Activated naive CD8-positive, alpha-beta T cell treated with anti-CD3 and anti-CD28 coated beads, Interleukin-2, amount 50 U/mL, for 24 hours (primary cell): ENCODE results near the gene CALN1.
"Not testable (repeated sequence)": the region's sequence is repeated elsewhere in the genome, so short reads cannot be mapped to it uniquely, and the experiment has no call there.

Source experiments
- ATAC-seq: fragments of 150-1000 bp; cut with Tn5 transposase; one replicate; pipeline ENCODE4 v1.10.0; 2021
- DNase-seq: peaks from one replicate; pipeline ENCODE4 v3.0.0; 2021
- H3K27ac Mint-ChIP-seq: one replicate; pipeline ENCODE4 v1.8.0; 2021; ENCODE audit warnings: mild to moderate bottlenecking, mixed read lengths
- H3K27me3 Mint-ChIP-seq: one replicate; pipeline ENCODE4 v1.8.0; 2021; ENCODE audit warnings: mixed read lengths
- H3K36me3 Mint-ChIP-seq: one replicate; pipeline ENCODE4 v1.8.0; 2021; ENCODE audit warnings: low read depth, mixed read lengths
- H3K4me1 Mint-ChIP-seq: one replicate; pipeline ENCODE4 v1.8.0; 2021; ENCODE audit warnings: mixed read lengths
- H3K4me3 Mint-ChIP-seq: one replicate; pipeline ENCODE4 v1.8.0; 2021; ENCODE audit warnings: mild to moderate bottlenecking, moderate library complexity, mixed read lengths
- H3K9me3 Mint-ChIP-seq: one replicate; pipeline ENCODE4 v1.8.0; 2021; ENCODE audit warnings: mixed read lengths

CALN1 gene

GRCh38 chr7:71961283-71961682, 450.9 kb downstream of the CALN1 start:
- Mint-ChIP-seq H3K27me3 (no peaks in the 10 kb centered on the region), H3K36me3 (no peaks in the 10 kb centered on the region), H3K9me3 (peaks cover 3% of the 10 kb centered on the region), H3K4me1 (no peaks in the 10 kb centered on the region), H3K4me3 (no peak overlapping the region), H3K27ac (no peak overlapping the region)
- DNase-seq (no peak), ATAC-seq (no peak)

- no peak for ATAC-seq
- Mint-ChIP-seq H3K36me3 (no peaks in the 10 kb centered on the region), H3K27ac (no peak overlapping the region), H3K27me3 (no peaks in the 10 kb centered on the region), H3K4me3 (no peak overlapping the region), H3K4me1 (no peaks in the 10 kb centered on the region), H3K9me3 (peaks cover 15% of the 10 kb centered on the region)
- DNase-seq, result no peak
Observed at GRCh38 chr7:71942115-71942514, 470.0 kb downstream of the CALN1 start.

DNA sequence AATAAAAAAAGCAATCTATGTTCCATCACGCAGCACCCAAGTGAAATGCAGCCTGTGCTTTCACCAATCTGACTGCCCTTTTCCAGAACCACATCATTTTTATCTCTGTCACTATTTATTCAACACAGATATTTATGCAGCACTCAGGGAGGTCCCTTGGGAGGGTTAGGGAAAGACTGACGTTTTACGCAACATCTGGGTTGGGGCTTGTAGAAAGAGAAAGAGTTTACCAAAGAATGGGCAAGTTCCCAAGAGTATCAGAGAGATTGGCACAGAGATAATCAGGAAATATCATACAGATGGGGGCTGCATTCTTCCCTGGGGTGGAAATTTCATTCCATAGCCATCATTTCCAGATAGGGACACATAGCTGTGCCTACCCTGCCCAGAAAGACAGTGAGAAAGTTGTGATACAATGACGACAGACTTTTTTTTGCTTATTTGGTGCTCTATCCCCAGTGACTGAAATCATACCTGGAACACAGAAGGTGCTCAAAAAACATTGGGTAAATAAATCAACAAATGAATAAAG, 474.2 kb downstream of the CALN1 start:
- H3K4me1 Mint-ChIP-seq, result no peaks in the 10 kb centered on the region
- H3K4me3 Mint-ChIP-seq, result no peak overlapping the region
- H3K27ac Mint-ChIP-seq, result no peak overlapping the region
- H3K27me3 Mint-ChIP-seq, result no peaks in the 10 kb centered on the region
- no peak for DNase-seq
- no peaks in the 10 kb centered on the region for H3K36me3 Mint-ChIP-seq
- no peak for ATAC-seq
- H3K9me3 Mint-ChIP-seq, result peaks cover 36% of the 10 kb centered on the region

GRCh38 chr7:71935674-71936073, 476.5 kb downstream of the CALN1 start:
- peaks cover 32% of the 10 kb centered on the region for H3K9me3 Mint-ChIP-seq

GRCh38 chr7:71933426-71933825, 478.7 kb downstream of the CALN1 start:
- ATAC-seq (no peak), DNase-seq (no peak)
- Mint-ChIP-seq H3K4me3 (no peak overlapping the region), H3K27ac (no peak overlapping the region), H3K4me1 (no peaks in the 10 kb centered on the region), H3K36me3 (no peaks in the 10 kb centered on the region), H3K27me3 (no peaks in the 10 kb centered on the region), H3K9me3 (peaks cover 50% of the 10 kb centered on the region)

More at GRCh38 chr7:71935674-71936073, 476.5 kb downstream of the CALN1 start:
- Mint-ChIP-seq H3K4me3 (no peak overlapping the region), H3K27me3 (no peaks in the 10 kb centered on the region), H3K27ac (no peak overlapping the region), H3K4me1 (no peaks in the 10 kb centered on the region), H3K36me3 (no peaks in the 10 kb centered on the region)
- DNase-seq (no peak), ATAC-seq (no peak)

GRCh38 chr7:71925663-71926062, 486.5 kb downstream of the CALN1 start:
- no peak overlapping the region for H3K4me3 Mint-ChIP-seq
- H3K27me3 Mint-ChIP-seq, result no peaks in the 10 kb centered on the region
- H3K4me1 Mint-ChIP-seq, result no peaks in the 10 kb centered on the region
- H3K9me3 Mint-ChIP-seq, result peaks cover 49% of the 10 kb centered on the region
- peaks cover 2% of the 10 kb centered on the region for H3K36me3 Mint-ChIP-seq
- ATAC-seq, result no peak
- DNase-seq, result no peak
- H3K27ac Mint-ChIP-seq, result no peak overlapping the region

GRCh38 chr7:71914204-71914603, 497.9 kb downstream of the CALN1 start:
- not testable (repeated sequence) for H3K4me3 Mint-ChIP-seq, H3K36me3 Mint-ChIP-seq, ATAC-seq, H3K4me1 Mint-ChIP-seq, H3K27me3 Mint-ChIP-seq, H3K9me3 Mint-ChIP-seq, H3K27ac Mint-ChIP-seq, DNase-seq

GRCh38 chr7:71912476-71912875, 499.7 kb downstream of the CALN1 start:
- H3K27ac Mint-ChIP-seq, result no peak overlapping the region
- no peak overlapping the region for H3K4me3 Mint-ChIP-seq
- no peaks in the 10 kb centered on the region for H3K27me3 Mint-ChIP-seq
- no peaks in the 10 kb centered on the region for H3K4me1 Mint-ChIP-seq
- no peak for DNase-seq
- ATAC-seq, result no peak
- no peaks in the 10 kb centered on the region for H3K36me3 Mint-ChIP-seq
- peaks cover 8% of the 10 kb centered on the region for H3K9me3 Mint-ChIP-seq

- Mint-ChIP-seq H3K27me3 (no peaks in the 10 kb centered on the region), H3K9me3 (peaks cover 7% of the 10 kb centered on the region), H3K4me1 (no peaks in the 10 kb centered on the region), H3K36me3 (no peaks in the 10 kb centered on the region), H3K27ac (no peak overlapping the region), H3K4me3 (no peak overlapping the region)
- ATAC-seq (no peak), DNase-seq (no peak)
Observed at GRCh38 chr7:71911051-71911450, 501.1 kb downstream of the CALN1 start.

- ATAC-seq, result no peak
- Mint-ChIP-seq H3K9me3 (peaks cover 21% of the 10 kb centered on the region), H3K27ac (no peak overlapping the region), H3K36me3 (no peaks in the 10 kb centered on the region), H3K4me1 (no peaks in the 10 kb centered on the region), H3K27me3 (no peaks in the 10 kb centered on the region), H3K4me3 (no peak overlapping the region)
- no peak for DNase-seq
Observed at GRCh38 chr7:71905821-71906220, 506.3 kb downstream of the CALN1 start.

- no peaks in the 10 kb centered on the region for H3K27me3 Mint-ChIP-seq
- no peak overlapping the region for H3K4me3 Mint-ChIP-seq
- ATAC-seq (no peak), DNase-seq (no peak)
- H3K9me3 Mint-ChIP-seq, result peaks cover 21% of the 10 kb centered on the region
- H3K27ac Mint-ChIP-seq, result no peak overlapping the region
- H3K36me3 Mint-ChIP-seq, result no peaks in the 10 kb centered on the region
- no peaks in the 10 kb centered on the region for H3K4me1 Mint-ChIP-seq
Observed at GRCh38 chr7:71904484-71904883, 507.7 kb downstream of the CALN1 start.

GRCh38 chr7:71900556-71900955, 511.6 kb downstream of the CALN1 start:
- peaks cover 15% of the 10 kb centered on the region for H3K9me3 Mint-ChIP-seq
- no peak for ATAC-seq
- no peaks in the 10 kb centered on the region for H3K4me1 Mint-ChIP-seq
- DNase-seq, result no peak
- no peak overlapping the region for H3K27ac Mint-ChIP-seq
- H3K36me3 Mint-ChIP-seq, result no peaks in the 10 kb centered on the region
- H3K27me3 Mint-ChIP-seq, result no peaks in the 10 kb centered on the region
- H3K4me3 Mint-ChIP-seq, result no peak overlapping the region

DNA sequence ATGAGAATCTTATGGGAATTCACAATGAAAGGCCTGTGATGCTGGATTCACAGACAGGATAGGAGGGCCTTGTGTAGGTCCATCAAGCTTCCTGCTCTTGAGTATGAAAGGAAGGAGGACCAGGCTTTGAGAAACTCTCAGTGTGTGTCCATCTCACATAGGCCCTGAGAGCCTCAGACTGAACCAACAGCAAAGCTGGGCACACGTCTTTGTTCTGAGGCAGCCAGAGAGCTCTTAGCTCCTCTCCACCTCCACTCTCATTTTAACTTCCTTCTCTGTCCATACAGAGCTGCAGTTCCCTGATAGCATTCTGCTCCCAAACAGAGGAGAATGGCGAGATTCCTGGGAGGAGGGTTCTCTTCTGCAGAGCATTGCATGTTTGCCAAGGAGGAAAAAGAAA, 515.6 kb downstream of the CALN1 start:
- Mint-ChIP-seq H3K27ac (no peak overlapping the region), H3K27me3 (no peaks in the 10 kb centered on the region), H3K9me3 (no peaks in the 10 kb centered on the region), H3K36me3 (no peaks in the 10 kb centered on the region), H3K4me1 (no peaks in the 10 kb centered on the region), H3K4me3 (no peak overlapping the region)
- DNase-seq (no peak), ATAC-seq (no peak)

GRCh38 chr7:71886046-71886445, 526.1 kb downstream of the CALN1 start:
- Mint-ChIP-seq H3K27ac (no peak overlapping the region), H3K4me3 (no peak overlapping the region), H3K4me1 (no peaks in the 10 kb centered on the region), H3K27me3 (no peaks in the 10 kb centered on the region), H3K36me3 (no peaks in the 10 kb centered on the region), H3K9me3 (peaks cover 30% of the 10 kb centered on the region)
- ATAC-seq (no peak), DNase-seq (no peak)

DNA sequence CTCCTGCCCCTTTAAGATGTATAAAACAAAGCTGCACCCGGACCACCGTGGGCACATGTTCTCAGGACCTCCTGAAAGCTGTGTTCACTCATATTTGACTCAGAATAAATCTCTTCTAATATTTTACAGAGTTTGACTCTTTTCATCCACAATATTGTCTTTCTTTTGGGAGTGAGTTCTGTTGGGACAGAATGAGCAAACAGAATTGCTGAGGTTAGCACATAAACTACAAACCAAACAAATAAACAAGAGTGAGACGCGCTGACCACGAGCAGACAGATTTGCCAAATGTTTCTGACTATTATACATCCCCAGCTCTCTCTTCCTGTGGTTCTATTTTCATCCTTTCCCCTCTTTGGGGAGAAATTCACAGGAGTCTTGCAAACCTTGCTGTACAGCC, 526.7 kb downstream of the CALN1 start:
- H3K36me3 Mint-ChIP-seq, result no peaks in the 10 kb centered on the region
- no peak overlapping the region for H3K27ac Mint-ChIP-seq
- DNase-seq (no peak), ATAC-seq (no peak)
- H3K27me3 Mint-ChIP-seq, result no peaks in the 10 kb centered on the region
- no peaks in the 10 kb centered on the region for H3K4me1 Mint-ChIP-seq
- H3K4me3 Mint-ChIP-seq, result no peak overlapping the region
- peaks cover 30% of the 10 kb centered on the region for H3K9me3 Mint-ChIP-seq

GRCh38 chr7:71883415-71883814, 528.7 kb downstream of the CALN1 start:
- no peak for ATAC-seq
- no peak overlapping the region for H3K27ac Mint-ChIP-seq
- peaks cover 27% of the 10 kb centered on the region for H3K9me3 Mint-ChIP-seq

More at GRCh38 chr7:71883415-71883814, 528.7 kb downstream of the CALN1 start:
- Mint-ChIP-seq H3K4me1 (no peaks in the 10 kb centered on the region), H3K36me3 (no peaks in the 10 kb centered on the region), H3K4me3 (no peak overlapping the region), H3K27me3 (no peaks in the 10 kb centered on the region)
- no peak for DNase-seq
